ENCODE results near the gene ZXDB. TPM values are rescaled to one million over a fixed set of nuclear protein-coding genes. Genes with fewer than 3 reads are reported as not detected.

ZXDB gene
- total and polyA plus RNA-seq, 2 of the 13 experiments (the other 11 are each of a cell fraction or from before 2014, with no cell fraction given): 4.5 to 9.0 TPM

GRCh38 chrX:57596516-57596915 is 4.7 kb downstream of the ZXDB start:
- 0% methylated on average over 1 of the region's 1 CpG for WGBS (ENCODE audit: low lambda C conversion rate)
- Histone ChIP-seq H3K4me3 (replicated peaks in 1 of 3; ENCODE audit: insufficient read depth in 1 of 3, low read depth in 2 of 3, low read length in 3 of 3) (peak overlapping the region; percentile 39 to 59 (median 50); a peak in 4 of 6 replicates), H3K36me3 (replicated peaks in 1 of 2; ENCODE audit: control insufficient read depth in 1 of 2, insufficient read depth in 2 of 2, low read length in 2 of 2) (no peaks in the 10 kb centered on the region), H3K4me2 (ENCODE audit: low read depth, low read length) (peak overlapping the region; percentile 74), H3K79me2 (ENCODE audit: insufficient read depth, low read length) (peaks cover 32% of the 10 kb centered on the region), H2AFZ (ENCODE audit: low read length) (no peak overlapping the region), H3K27me3 (ENCODE audit: control insufficient read depth in 1 of 2, insufficient read depth in 2 of 2, low read length in 2 of 2) (no peaks in the 10 kb centered on the region), H3K9me3 (ENCODE audit: low read length) (no peaks in the 10 kb centered on the region), H3K9ac (ENCODE audit: insufficient read depth, low read depth, low read length) (peak overlapping the region; percentile 46; the same call in 1 of the 2 replicates), H3K27ac (ENCODE audit: extremely low read length, insufficient read depth, low read length) (peak overlapping the region; percentile 61), H3K4me1 (ENCODE audit: insufficient read depth, low read length) (peaks cover 30% of the 10 kb centered on the region; the same call in 1 of the 2 replicates), H4K20me1 (ENCODE audit: insufficient read depth, low read length) (no peaks in the 10 kb centered on the region)
- in situ Hi-C loops (cut with HindIII; ENCODE audit: extremely low pct_ligation_motif_present, low pct_unique_long_range_greater_than_20kb) (loop anchor here (25.0 kb wide), 1 partner anchor 316 kb away; the partner anchor contains the start of gene ZXDA), intact Hi-C loops (cut with micrococcal nuclease; ENCODE audit: unreplicated experiment) (loop anchor here (2.0 kb wide), 1 partner anchor 44 kb away; no protein-coding TSS in a partner anchor)
- ChIA-PET POLR2A (no interaction called here), CTCF (ENCODE audit: low intra/inter-chr PET ratio, low total read pairs) (no interaction called here)
- ATAC-seq (no peak), FAIRE-seq (no peak), DNase-seq (ENCODE audit: low spot score) (peak; percentile 38)
- no TSS peak for BruUV-seq (replicated peaks)
- TF ChIP-seq ATF6 (CRISPR knock-in tag; conservative IDR thresholded peaks at IDR 0.05) (no peak), TBL1XR1 (IDR thresholded peaks at IDR 0.05; ENCODE audit: borderline replicate concordance, low read length, partially characterized antibody) (no peak), MEIS1 (CRISPR knock-in tag; IDR thresholded peaks at IDR 0.05; ENCODE audit: borderline replicate concordance) (no peak), ZFP82 (CRISPR knock-in tag; IDR thresholded peaks at IDR 0.05; ENCODE audit: borderline replicate concordance) (no peak), ZSCAN9 (CRISPR knock-in tag; IDR thresholded peaks at IDR 0.05; ENCODE audit: borderline replicate concordance) (no peak), ZBTB25 (CRISPR knock-in tag; IDR thresholded peaks at IDR 0.05) (no peak), ZNF747 (CRISPR knock-in tag; IDR thresholded peaks at IDR 0.05; ENCODE audit: borderline replicate concordance) (no peak), SOX6 (IDR thresholded peaks at IDR 0.05) (no peak), SOX6 (CRISPR knock-in tag; IDR thresholded peaks at IDR 0.05) (peak; percentile 19; the same call in 1 of the 2 replicates), ARID5B (CRISPR knock-in tag; IDR thresholded peaks at IDR 0.05) (peak; percentile 49; the same call in 1 of the 2 replicates), ZNF33B (CRISPR knock-in tag; IDR thresholded peaks at IDR 0.05) (no peak), MLXIP (CRISPR knock-in tag; IDR thresholded peaks at IDR 0.05; ENCODE audit: borderline replicate concordance) (no peak), NONO (IDR thresholded peaks at IDR 0.05) (no peak), NONO (CRISPR knock-in tag; conservative IDR thresholded peaks at IDR 0.05) (no peak), AGO2 (optimal IDR thresholded peaks at IDR 0.05; ENCODE audit: low read depth, low read length) (no peak)
